GM20431 (cell line): Measurements from ENCODE around the gene MTG2.

Experiments
- in situ Hi-C: fragments of 300-500 bp; cut with MseI, MboI; formaldehyde crosslinking; loops from one replicate; pipeline ENCODE4 v1.15.0; 2020; ENCODE audit warnings: low sequenced_read_pairs; ENCODE audit not compliant: unreplicated experiment

The MTG2 gene, protein sequence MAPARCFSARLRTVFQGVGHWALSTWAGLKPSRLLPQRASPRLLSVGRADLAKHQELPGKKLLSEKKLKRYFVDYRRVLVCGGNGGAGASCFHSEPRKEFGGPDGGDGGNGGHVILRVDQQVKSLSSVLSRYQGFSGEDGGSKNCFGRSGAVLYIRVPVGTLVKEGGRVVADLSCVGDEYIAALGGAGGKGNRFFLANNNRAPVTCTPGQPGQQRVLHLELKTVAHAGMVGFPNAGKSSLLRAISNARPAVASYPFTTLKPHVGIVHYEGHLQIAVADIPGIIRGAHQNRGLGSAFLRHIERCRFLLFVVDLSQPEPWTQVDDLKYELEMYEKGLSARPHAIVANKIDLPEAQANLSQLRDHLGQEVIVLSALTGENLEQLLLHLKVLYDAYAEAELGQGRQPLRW

DNA sequence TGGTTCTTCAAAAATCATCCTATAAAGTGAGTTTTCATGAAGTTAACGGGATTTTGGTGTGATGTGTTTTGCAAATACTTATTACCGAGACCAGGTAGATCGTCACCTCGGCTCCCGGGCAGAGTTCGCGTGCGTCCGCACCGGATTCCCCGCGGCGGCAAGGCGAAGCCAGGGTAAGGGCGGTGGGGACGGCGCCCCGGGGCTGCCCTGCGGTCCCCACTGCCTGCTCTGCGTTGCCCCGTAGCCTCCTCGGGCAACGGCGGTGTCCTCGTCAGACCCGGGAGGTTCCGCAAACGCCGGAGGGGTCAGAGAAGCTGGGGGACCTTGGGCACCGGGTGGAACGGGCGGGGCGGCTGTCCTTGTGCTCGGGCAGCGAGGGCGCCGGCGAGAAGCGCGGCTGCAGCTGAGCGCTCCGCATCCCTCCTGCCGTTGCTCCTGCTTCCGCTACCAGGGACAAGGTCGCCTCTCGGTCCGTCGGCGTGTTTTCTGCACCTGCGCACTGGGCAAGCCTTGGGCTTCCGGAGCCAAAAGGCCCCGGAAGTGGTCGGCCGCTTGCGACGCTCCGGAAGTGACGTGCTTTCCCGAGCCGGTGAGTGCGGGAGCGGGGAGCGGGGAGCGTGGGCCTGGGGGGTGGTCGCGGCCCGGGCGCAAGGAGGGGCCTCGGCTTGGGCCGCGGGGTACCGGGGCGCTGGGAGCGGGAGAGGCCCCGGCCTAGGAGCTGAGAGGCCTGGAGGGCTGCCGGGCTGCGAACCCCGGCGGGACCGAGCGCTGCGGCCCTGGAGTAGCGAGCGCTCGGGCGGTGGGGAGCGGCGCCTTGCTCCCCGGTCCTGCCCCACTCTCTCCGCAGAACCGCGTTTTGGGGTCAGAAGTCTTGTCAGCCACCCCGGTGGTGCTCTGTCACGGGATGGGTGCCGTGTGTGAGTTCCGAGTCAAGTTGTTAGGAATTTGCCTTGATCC is at the start of gene MTG2:
Gene MTG2, plus strand, starts transcription at position 560 of the 957 bp plus-strand sequence. CDS start 10,393 bp downstream, outside the sequence.
- in situ Hi-C loops = no loop called here

DNA sequence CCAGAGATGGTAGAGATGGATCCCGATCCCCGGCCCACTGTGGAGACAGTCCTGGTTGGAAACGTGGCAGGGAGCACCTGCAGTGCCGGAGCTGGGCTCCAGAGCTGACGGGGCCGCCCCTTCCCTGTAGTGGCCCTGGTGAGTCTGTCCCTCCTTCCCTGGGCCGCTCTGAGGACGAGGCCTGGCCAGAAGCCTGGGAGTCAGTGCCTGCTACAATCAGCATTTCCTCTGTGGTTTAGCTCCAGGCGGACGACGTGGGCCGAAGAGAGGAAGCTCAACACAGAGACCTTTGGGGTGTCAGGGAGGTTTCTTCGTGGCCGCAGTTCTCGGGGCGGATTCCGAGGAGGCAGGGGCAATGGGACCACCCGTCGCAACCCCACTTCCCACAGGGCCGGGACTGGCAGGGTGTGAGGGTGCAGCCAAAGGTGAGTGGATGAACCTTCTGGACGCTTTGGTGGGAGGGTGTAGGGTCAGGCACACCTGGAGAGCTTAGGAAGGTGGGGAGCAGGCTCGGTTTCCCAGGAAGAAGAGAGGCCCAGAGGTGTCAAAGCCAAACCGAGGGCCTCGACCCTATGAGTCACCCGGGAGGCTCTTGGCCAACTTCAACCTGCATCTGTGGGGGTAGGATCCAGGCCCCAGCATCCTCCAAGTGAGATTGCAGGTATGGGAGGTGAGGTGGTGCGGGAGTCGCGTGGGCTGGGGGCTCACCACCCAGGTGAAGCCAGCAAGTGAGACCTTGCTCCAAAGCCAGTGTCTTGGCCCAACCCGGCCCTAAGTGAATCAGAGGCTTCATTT is 49.6 kb upstream of the MTG2 start:
- in situ Hi-C loops = loop anchor here (10.0 kb wide), 1 partner anchor 118 kb away; no protein-coding TSS in a partner anchor

DNA sequence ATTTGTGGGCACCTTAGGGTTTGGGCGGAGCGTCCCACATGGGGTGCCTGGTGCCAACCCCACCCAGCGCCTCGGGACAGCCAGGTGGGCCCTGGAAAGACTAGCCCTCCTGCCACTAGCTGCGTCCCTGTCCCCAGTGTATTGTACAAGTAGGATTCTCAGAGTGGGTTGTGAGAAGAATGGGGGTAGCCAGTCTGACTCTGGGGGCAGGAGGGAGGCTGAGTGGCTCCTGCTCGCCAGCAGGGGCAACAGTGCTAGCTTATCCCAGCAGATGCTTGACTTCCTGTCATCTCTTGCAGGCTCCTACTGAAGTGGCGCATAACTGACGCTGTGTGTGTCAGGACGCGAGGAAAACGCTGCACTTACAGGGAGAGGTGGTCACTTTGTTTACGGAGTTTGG is 49.0 kb upstream of the MTG2 start:
- in situ Hi-C loops = loop anchor here (10.0 kb wide), 1 partner anchor 119 kb away; no protein-coding TSS in a partner anchor

DNA sequence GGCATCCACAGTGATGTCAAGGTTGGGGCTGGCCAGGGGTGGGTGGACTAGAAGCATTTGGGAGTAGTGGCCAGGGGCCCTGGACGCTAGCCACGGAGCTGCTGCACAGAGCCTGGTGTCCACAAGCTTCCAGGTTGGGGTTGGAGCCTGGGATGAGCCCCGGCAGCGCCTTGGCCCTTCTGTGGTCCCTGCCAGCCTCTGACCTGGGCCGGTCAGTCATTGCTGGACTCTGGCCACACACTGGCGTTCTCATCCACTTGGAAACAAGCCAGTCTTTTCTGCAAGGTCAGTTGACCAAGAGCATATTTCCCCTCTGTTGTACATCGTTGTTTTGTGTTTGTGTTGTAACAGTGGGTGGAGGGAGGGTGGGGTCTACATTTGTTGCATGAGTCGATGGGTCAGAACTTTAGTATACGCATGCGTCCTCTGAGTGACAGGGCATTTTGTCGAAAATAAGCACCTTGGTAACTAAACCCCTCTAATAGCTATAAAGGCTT is 48.0 kb upstream of the MTG2 start:
- in situ Hi-C loops = loop anchor here (10.0 kb wide), 1 partner anchor 120 kb away; no protein-coding TSS in a partner anchor

DNA sequence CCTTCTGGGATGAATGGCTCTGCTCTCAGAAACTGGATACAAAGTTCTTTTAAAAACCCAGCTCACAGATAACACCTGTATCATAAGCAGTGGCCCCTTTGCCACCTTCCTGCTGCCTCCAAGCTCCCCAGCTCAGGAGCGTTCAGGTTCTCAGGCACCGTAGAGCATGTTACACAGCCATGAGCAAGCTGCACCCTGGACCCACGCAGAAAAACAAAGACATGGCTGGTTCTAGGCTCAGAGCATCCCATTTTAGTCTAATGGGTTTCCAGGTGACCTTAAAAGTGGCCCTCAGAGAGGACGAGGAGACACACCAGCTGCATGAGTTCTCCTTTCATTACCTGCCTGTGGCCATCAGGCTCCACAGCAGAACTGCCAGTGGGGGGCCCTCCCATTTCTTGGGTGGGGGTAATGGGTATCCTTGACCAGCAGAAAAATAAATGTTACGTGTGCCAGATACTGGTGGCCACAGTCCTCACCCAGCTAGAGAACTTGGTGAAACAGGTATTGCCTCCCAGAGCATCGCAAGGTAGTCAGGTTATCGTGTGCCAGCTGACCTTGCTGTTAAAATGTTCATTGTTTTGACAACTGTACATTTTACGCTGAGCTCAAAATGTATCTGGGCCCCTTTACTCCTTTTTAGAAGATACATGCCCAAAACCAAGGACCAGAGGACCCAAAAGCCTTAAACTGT is 47.1 kb upstream of the MTG2 start:
- in situ Hi-C loops = loop anchor here (10.0 kb wide), 1 partner anchor 121 kb away; no protein-coding TSS in a partner anchor

DNA sequence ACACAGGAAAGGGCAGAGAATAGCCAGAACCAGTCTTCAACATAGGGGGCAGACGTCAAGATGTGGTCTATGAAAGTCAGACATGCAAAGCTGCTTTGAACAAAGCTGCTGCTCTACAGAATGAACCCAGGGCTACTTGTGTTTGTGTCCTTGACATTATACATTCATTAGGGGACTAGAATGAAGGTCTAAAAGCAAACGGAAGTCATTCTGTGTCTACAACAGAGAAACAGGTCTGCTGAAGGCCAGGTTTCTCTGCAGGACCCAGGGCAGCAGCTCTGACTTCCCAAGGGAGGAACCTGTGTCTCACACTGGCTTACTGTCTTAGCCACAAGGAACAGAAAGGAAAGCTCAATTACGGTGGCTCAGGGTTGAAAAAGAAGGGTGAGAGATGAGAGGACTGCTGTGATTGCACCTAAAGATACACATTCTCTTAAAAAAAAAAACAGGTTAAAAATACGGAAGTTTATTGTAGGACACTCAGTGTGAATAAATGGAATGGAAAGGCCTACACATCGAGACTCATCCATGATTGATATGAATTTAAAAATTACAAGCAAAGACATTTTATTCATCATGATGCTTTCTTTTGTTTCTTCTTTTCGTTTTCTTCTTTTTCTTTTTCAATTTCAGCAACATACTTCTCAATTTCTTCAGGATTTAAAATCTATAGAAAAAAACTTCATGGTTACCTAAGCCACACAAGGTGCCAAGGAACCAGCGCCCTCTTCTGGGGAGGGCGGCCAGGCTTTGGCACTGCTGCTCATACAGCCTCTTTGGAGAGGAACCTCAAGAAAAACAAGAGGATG is 46.3 kb upstream of the MTG2 start:
- in situ Hi-C loops = loop anchor here (10.0 kb wide), 1 partner anchor 122 kb away; no protein-coding TSS in a partner anchor

DNA sequence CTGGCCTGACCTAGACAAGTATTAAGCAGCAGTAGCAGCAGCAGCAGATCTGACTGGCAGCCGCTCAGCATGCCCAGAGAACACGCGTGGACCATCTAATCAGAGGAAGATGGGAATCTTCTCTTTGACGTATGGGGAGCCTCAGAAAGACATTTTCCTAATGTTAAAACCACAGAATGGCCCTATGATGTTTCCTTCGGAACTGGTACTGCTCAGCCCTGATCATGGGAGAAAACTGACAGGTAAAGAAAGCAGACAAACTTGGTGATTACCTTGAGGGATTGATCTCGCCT is 45.8 kb upstream of the MTG2 start:
- in situ Hi-C loops = loop anchor here (10.0 kb wide), 1 partner anchor 122 kb away; no protein-coding TSS in a partner anchor

DNA sequence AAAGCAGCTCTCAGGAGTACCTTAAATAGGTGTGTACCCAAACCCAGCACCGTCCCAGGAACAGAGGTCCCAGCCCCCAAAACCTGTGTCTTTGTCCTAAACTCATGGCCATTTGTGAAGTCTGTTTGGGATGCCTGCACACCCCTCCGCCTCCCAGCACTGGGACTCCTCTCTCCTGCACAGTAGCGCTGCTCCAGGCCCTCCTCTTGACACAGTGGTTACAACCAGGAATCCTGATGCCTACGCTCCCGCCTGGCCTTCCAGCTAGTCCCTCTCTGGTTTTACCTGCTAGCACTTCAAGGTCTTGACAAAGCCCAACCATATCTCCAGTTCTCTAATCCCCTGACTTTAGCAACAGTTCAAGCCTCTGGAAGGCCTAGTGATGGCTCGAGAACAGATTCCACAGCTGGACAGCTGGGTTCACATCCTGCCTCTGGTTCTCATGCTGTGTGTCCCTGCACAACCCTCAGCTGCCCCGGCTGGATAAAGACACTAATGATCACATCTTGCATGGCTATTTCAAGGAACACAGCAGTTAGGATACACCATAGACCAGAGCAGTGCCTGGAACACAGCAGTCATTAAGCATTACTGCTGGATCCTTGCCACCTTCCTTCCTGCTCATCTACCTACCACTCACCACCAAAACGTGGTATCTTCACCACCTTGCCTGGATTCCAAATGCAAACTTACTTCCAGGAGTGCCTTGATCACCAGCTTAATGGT is 45.2 kb upstream of the MTG2 start:
- in situ Hi-C loops = loop anchor here (10.0 kb wide), 1 partner anchor 123 kb away; no protein-coding TSS in a partner anchor

DNA sequence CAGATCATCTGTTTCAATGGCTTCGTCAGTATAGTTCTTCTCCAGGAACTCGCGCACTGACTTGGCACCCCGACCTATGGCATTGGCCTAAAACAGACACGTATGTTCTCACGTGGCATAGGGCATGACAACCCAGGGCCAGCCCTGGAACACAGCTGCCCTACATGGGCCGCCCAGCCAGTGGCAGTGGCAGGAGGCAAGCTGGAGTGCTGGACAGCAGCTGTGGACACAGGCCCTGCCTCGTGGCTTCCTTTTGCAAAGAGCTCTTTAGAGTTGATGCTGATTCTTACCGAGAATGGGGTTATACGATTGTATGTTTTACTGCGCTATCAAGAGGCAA is 44.7 kb upstream of the MTG2 start:
- in situ Hi-C loops = loop anchor here (10.0 kb wide), 1 partner anchor 123 kb away; no protein-coding TSS in a partner anchor

DNA sequence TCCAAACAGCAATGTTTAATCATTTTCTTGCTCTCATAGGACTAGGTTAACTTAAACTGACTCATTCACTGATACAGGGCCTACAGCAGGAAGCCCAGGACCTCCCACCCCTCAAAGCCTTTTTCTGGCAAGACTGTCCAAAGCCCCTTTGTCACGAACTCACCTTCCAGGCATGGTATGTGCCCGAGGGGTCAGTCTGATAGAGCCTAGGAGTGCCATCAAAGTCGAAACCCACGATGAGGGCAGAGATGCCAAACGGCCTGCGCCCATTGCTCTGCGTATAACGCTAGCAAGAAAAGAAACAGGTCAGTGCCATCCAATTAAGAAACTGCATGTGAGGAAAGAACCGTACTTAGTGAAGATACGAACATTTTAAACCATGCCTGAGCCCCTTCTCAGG is 43.9 kb upstream of the MTG2 start:
- in situ Hi-C loops = loop anchor here (10.0 kb wide), 1 partner anchor 124 kb away; no protein-coding TSS in a partner anchor

DNA sequence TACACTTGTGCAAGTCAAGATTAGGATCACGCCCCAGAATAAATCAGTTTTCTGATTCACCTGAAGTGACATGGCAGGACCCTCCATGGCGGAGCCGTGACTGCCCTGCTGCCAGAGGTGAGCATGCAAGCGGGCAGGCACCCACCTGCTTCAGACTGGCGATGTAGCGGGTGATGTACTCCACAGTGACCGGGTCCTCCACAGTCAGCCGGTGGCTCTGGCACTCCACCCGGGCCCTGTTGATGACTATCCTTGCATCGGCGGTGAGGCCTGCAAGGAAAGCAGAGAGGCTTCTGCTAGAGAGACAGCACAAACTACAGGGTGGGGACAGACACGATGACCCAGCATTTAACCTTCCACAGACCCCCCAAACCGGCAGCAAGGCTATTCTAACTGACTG is 43.2 kb upstream of the MTG2 start:
- in situ Hi-C loops = loop anchor here (10.0 kb wide), 1 partner anchor 125 kb away; no protein-coding TSS in a partner anchor

DNA sequence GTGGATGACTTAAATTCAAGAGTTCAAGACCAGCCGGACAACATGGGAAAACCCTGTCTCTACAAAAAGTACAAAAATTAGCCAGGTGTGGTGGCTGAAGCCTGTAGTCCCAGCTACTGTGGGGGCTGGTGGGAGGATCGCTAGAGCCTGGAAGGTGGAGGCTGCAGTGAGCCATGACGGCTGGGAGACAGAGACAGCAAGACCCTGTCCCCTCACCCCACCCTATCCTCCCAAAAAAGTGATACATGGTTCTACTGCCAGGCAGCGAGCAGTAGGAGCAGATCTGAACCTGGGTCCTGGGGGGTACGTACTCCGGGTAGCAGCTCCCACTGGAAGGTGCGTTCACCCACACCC is 41.8 kb upstream of the MTG2 start:
- in situ Hi-C loops = no loop called here

DNA sequence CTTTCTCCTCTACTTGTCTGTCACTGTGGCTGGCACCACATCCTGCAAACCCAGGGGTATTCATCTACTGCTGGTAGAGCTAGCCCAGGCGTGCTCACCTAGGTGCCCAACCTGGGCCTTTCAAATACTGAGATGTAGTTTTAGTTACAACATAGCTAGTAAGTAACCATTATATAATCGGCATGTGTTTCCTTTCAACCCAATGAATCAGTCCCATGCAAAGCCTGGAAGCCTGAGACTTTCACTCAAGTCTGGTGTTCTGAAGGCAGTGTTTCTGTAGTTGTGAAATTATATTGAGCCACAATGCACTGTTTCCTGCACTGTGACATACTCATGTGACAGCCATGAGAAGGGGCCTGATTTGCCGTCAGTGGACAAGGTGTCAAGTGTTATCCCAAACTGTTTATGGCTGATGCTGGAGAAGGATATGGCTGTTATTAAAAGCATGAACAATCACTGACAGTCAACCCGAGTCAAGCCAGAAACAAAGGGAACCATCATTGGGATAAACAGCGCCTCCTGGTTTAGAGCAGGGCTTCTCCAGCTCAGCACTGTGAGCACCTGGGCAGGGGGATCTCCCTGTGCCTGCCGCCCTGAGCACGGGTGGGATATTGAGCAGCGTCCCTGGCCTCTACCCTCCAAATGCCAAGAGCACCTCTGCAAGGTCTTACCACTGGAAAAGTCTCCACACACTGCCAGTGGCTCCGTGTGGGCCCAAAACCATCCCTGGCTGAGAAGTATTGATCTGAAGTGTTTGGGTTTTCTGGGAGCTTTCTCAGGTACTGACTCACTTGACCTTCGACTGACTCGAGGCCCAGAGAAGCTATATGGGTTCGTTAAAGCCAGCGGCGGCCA is 41.2 kb upstream of the MTG2 start:
- in situ Hi-C loops = no loop called here

DNA sequence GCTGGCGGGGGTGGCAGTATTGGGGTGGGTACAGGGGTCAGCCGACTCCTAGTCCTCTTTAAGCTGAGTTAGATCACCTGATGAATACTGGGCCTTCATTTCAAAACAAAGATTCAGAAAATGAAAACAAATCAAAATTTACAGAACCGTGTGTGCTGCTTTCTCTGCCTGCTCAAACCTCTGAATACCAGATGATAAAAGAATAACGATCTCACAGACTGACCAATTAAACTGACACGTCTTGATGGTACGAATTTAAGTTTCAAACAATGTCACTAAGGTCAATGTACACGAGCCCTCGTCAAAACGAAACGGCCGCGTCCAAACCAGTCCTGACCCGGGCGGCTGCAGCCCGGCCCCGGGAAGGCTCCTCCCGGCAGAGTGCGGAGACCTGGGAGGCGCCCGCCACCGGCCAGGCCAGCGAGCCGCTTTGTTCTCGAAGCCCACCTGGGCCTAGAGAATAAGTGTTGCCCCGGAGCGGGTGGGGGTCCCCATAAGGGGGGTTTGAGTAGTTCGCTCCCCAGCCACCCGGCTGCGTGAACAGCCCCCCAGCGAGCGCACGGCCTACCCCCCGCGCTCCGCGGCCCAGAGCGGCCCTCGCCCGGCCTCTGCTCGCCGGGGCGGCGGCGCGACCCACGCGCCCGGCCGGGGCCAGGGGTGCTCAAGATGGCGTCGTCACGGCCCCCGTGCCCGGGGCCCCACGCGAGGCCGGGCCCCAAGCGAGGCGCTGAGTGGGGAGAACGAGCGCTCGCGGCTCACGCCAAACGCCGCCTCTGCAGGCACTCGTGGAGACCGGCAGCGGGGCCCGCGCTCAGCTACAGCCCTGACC is 40.4 kb upstream of the MTG2 start:
- in situ Hi-C loops = no loop called here

DNA sequence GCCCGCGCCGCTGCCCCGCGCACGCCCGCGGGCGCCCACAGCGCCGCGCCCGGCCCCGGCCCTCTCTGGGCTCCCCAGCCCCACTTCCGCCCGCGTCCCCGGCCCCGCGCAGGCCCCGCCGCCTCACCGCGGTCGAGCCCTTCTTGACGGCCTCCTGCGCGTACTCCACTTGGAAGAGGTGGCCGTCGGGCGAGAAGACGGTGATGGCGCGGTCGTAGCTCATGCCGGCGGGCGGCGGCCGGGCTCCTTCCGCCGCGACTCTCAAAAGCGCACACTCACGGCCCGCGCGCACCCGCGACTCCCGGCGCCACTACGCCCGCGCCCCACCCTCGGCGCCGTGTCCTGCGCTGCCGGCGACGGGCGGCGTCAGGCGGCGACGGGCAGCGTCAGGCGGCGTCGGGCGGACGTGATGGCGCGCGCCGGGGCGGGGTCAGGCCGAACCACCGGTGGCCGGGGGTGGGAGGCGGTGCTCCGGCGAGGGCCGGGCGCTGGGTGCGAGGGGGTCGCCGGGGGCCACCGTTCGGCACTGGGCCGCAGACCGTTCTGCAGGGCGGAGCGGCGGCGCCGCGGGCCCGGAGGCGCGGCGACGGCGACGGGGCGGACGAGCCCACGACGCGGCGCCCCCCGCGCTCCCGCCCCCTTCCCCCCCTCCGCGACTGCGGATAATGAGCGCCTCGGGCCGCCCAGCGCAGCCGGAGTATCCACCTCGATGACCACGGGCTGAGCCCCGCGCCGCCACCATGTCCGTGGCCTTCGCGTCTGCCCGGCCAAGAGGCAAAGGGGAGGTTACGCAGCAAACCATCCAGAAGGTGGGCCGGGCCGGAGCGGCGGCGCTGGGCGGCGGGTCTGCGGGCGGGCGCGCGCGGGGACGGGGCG is 39.5 kb upstream of the MTG2 start, which contains the start of the genes PSMA7 and SS18L1:
Gene PSMA7, minus strand, starts transcription at position 314 of the 876 bp plus-strand sequence. Its CDS starts 91 bp downstream, at position 223.
Gene SS18L1, plus strand, starts transcription at position 689 of the 876 bp plus-strand sequence. Its CDS starts 52 bp downstream, at position 741.
- in situ Hi-C loops = no loop called here
